Neural cell (in vitro differentiated cells): Measurements from ENCODE around the gene JOSD2.

Experiments
- EP300 ChIP-seq: fragments of 450-650 bp; conservative IDR thresholded peaks from 2 replicates; pipeline ENCODE4 v1.6.1; 2014; ENCODE audit warnings: antibody characterized with exemption, mild to moderate bottlenecking, moderate library complexity; ENCODE audit not compliant: poor library complexity, severe bottlenecking
- EZH2 ChIP-seq: fragments of 200-600, 300-800 bp; shearing (Covaris generic), sonication (generic); IDR thresholded peaks from 2 replicates; pipeline ENCODE4 v1.6.1; 2014; ENCODE audit warnings: antibody characterized with exemption, low read length, borderline replicate concordance, mild to moderate bottlenecking; ENCODE audit not compliant: insufficient read depth, poor library complexity, severe bottlenecking
- POLR2AphosphoS5 ChIP-seq: IDR thresholded peaks from 2 replicates; pipeline ENCODE4 v1.6.1; 2012
- RAD21 ChIP-seq: fragments of 450-650 bp; conservative IDR thresholded peaks from 2 replicates; pipeline ENCODE4 v1.6.1; 2014; ENCODE audit warnings: antibody characterized with exemption, mild to moderate bottlenecking, moderate library complexity
- TAF1 ChIP-seq: IDR thresholded peaks from 2 replicates; pipeline ENCODE4 v1.6.1; 2012; ENCODE audit warnings: low read depth
- TF ChIP-seq, protein P1 (sequence below): fragments of 450-650 bp; IDR thresholded peaks from 2 replicates; pipeline ENCODE4 v1.5.1; 2014; ENCODE audit warnings: antibody characterized with exemption, mild to moderate bottlenecking, moderate library complexity; ENCODE audit not compliant: poor library complexity, severe bottlenecking
- TF ChIP-seq, protein P2 (sequence below): IDR thresholded peaks from 2 replicates; pipeline ENCODE4 v1.6.1; 2012; ENCODE audit warnings: borderline replicate concordance

DNA sequence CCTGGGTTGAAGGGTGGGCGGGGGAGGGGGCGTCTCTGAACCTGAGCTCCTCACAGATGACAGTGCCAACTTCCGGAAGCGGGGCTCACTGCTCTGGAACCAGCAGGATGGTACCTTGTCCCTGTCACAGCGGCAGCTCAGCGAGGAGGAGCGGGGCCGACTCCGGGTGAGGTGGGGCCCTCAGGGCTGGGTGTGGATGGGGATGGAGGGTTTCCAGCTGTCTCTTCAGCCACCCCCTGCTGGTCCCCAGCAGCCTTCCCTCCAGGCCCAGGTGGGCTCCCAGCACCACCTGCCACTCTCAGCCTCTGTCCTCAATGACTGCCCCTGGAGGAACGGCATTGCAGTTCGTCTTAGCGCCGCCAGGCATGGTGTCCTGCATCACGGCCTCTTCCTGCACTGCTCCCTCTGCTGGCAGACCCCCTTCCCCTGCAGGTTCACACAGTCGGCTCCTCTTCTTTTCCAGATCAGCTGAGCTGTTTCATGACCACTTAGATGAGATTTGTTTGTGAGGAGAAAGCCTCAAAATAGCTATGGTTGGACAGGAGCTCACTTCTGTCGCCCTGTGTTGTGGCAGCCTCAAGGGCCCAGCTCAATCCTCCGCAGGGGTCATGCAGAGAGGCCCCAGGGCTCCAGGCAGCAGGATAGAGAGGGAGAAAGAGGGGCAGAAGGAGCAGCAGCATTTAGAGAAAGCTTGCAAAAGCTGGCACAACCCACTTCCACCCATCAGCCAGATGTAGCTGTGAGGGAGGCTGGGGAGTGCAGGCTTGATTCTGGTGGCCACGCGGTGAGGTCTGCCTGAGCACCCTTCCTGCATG is 31.9 kb downstream of the JOSD2 start:
- TF ChIP-seq, protein P1, sequence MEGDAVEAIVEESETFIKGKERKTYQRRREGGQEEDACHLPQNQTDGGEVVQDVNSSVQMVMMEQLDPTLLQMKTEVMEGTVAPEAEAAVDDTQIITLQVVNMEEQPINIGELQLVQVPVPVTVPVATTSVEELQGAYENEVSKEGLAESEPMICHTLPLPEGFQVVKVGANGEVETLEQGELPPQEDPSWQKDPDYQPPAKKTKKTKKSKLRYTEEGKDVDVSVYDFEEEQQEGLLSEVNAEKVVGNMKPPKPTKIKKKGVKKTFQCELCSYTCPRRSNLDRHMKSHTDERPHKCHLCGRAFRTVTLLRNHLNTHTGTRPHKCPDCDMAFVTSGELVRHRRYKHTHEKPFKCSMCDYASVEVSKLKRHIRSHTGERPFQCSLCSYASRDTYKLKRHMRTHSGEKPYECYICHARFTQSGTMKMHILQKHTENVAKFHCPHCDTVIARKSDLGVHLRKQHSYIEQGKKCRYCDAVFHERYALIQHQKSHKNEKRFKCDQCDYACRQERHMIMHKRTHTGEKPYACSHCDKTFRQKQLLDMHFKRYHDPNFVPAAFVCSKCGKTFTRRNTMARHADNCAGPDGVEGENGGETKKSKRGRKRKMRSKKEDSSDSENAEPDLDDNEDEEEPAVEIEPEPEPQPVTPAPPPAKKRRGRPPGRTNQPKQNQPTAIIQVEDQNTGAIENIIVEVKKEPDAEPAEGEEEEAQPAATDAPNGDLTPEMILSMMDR = no peak
- no peak for TF ChIP-seq EP300
- no peak for TF ChIP-seq POLR2AphosphoS5
- no peak for TF ChIP-seq RAD21
- TF ChIP-seq, protein P2, sequence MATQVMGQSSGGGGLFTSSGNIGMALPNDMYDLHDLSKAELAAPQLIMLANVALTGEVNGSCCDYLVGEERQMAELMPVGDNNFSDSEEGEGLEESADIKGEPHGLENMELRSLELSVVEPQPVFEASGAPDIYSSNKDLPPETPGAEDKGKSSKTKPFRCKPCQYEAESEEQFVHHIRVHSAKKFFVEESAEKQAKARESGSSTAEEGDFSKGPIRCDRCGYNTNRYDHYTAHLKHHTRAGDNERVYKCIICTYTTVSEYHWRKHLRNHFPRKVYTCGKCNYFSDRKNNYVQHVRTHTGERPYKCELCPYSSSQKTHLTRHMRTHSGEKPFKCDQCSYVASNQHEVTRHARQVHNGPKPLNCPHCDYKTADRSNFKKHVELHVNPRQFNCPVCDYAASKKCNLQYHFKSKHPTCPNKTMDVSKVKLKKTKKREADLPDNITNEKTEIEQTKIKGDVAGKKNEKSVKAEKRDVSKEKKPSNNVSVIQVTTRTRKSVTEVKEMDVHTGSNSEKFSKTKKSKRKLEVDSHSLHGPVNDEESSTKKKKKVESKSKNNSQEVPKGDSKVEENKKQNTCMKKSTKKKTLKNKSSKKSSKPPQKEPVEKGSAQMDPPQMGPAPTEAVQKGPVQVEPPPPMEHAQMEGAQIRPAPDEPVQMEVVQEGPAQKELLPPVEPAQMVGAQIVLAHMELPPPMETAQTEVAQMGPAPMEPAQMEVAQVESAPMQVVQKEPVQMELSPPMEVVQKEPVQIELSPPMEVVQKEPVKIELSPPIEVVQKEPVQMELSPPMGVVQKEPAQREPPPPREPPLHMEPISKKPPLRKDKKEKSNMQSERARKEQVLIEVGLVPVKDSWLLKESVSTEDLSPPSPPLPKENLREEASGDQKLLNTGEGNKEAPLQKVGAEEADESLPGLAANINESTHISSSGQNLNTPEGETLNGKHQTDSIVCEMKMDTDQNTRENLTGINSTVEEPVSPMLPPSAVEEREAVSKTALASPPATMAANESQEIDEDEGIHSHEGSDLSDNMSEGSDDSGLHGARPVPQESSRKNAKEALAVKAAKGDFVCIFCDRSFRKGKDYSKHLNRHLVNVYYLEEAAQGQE = no peak
- TF ChIP-seq EZH2 = no peak
- no peak for TF ChIP-seq TAF1
